ENCODE measurements around the gene ANKRD6.

Gene ANKRD6

DNA sequence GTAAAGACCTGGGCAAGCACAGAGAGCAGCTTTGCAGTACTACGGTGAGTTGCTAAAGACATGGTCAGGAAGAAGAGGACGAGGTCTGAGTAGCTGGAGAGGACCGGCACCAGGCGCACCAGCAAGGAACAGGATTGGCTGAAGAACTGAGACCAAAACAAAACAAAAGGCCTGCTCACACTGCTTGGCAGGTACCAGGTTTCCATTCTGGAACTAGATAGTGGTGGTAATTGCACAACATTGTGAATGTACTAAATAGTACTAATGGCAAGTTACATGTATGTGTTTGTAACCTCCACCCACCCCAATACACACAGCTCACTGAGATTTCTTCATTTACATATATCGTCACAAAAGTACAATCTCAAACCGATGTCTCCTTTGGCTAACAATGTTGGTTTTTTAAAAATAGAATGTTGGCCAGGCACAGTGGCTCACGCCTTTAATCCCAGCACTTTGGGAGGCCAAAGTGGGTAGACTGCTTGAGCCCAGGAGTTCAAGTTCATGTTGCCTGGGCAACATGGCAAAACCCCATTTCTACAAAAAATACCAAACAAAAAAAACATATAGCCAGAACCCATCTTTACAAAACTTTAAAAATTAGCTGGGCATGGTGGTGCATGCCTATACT is 238.1 kb downstream of the ANKRD6 start:
- Histone ChIP-seq H3K27ac (ENCODE audit: low read length) (no peak overlapping the region), H3K36me3 (ENCODE audit: control insufficient read depth in 2 of 2, insufficient read depth in 2 of 2, low read length in 2 of 2) (peaks cover 45 to 50% of the 10 kb centered on the region in 2 donors), H3K27me3 (ENCODE audit: control insufficient read depth in 1 of 2, insufficient read depth in 2 of 2, low read length in 2 of 2) (no peaks in the 10 kb centered on the region), H3K4me3 (ENCODE audit: low read length in 2 of 2) (no peak overlapping the region), H3K9ac (ENCODE audit: low read length in 2 of 2) (no peak overlapping the region), H3K4me1 (ENCODE audit: control insufficient read depth, insufficient read depth, low read length) (peaks cover 3% of the 10 kb centered on the region), H3K9me3 (ENCODE audit: control insufficient read depth in 2 of 2, low read length in 2 of 2) (no peaks in the 10 kb centered on the region)

DNA sequence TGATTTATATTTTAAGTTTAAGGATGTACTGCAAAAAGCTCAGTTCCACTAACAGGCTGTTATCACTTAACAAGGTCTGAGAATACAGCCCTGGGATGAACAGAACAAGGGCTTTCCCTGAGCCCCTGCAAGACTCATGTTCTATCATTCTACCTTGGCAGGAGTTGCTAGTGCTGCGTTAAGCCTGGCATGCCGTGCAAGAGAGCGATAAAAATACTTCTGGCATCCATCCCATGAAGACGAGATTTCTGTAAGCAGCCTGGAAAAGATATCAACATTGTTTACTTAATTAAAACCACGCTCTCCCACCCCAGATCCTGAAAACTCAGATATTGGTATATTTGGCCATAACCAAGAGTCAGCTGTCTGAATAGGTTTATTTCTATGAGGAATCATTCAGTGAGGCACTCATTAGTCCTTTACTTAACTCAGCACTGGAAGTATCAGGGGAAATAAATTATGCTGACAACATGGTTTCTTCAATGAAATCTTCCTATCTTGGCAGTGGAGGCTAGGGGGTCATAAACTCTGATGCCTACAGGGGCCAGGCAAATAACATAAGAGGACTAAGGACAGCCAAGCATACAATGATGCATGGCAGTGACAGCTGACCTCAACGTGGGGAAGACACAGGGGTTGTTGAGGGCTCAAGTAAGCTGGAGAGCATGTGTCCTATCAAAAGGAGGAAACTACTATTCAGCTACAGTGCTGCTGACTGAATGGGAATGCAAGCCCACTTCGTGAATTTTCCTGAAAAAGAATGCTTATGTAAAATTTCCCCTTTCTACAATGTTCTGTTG is 243.2 kb downstream of the ANKRD6 start:
- no peak overlapping the region for H3K4me3 ChIP-seq (ENCODE audit: low read length in 2 of 2)
- H3K36me3 ChIP-seq (ENCODE audit: control insufficient read depth in 2 of 2, insufficient read depth in 2 of 2, low read length in 2 of 2) = peaks cover 68 to 69% of the 10 kb centered on the region in 2 donors
- H3K9me3 ChIP-seq (ENCODE audit: control insufficient read depth in 2 of 2, low read length in 2 of 2) = no peaks in the 10 kb centered on the region
- no peak overlapping the region for H3K9ac ChIP-seq (ENCODE audit: low read length in 2 of 2)
- H3K27me3 ChIP-seq (ENCODE audit: control insufficient read depth in 1 of 2, insufficient read depth in 2 of 2, low read length in 2 of 2) = no peaks in the 10 kb centered on the region
- H3K27ac ChIP-seq (ENCODE audit: low read length) = no peak overlapping the region
- H3K4me1 ChIP-seq (ENCODE audit: control insufficient read depth, insufficient read depth, low read length) = peaks cover 3% of the 10 kb centered on the region

DNA sequence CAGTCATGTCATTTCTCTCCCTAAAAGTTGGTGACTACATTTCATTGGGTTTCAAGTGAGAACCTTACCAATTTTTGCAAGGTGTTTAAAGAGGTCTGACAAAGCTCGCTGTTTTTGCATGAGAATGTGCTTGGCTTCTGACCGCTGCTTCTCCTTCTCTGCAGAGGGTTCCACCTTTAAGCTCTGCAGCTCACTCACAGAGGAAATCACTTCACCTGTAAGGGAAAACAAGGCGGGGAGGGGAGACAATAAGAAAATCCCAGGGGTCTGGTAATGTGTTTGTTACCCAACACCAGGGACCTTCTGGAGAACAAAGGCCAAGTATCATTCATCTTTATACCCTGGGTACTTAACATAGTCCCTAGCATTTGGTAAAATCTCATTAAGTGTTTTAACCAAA is 245.6 kb downstream of the ANKRD6 start:
- Histone ChIP-seq H3K9me3 (ENCODE audit: control insufficient read depth in 2 of 2, low read length in 2 of 2) (no peaks in the 10 kb centered on the region), H3K36me3 (ENCODE audit: control insufficient read depth in 2 of 2, insufficient read depth in 2 of 2, low read length in 2 of 2) (peaks cover 61 to 66% of the 10 kb centered on the region in 2 donors), H3K9ac (ENCODE audit: low read length in 2 of 2) (no peak overlapping the region), H3K4me3 (ENCODE audit: low read length in 2 of 2) (no peak overlapping the region), H3K27me3 (ENCODE audit: control insufficient read depth in 1 of 2, insufficient read depth in 2 of 2, low read length in 2 of 2) (no peaks in the 10 kb centered on the region), H3K27ac (ENCODE audit: low read length) (no peak overlapping the region), H3K4me1 (ENCODE audit: control insufficient read depth, insufficient read depth, low read length) (peaks cover 3% of the 10 kb centered on the region)

DNA sequence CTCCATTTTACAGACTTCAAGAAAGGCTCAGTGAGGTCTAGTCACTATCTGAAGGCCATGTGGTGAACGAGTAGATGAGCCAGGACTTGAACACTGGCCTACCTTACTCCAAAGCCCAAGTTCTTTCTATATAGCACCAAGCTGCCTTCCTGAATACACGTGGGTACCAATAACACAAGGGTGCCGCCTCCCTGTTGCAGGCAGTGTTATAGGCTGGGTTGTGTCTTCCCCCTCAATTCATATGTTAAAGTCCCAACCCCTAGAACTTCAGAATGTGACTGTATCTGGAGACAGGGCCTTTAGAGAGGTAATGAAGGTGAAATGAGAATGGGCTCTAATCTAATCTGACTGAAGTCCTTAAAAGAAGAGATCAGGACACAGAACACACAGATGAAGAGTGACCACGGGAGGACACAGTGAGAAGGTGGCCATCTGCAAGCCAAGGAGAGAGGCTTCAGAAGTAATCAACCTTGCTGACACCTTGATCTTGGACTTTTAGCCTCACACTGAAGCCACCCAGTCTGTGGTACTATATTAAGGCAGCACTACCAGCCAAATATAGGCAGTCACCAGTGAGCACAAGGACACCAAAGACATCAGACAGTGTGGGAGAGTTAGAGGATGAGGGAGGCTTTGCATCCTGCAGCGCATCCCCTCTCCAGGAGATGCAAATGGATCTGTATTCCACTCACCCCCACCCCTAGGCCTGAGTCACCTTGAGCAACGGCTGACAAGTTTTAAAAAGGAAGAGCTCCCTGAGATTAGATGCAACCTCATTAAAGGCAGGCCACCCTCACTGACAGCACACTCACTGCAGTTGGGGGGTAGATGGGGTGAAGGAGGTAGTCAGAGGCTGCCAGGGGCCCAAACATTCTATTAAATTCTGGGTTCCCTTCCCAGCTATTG is 246.5 kb downstream of the ANKRD6 start:
- H3K9ac ChIP-seq (ENCODE audit: low read length in 2 of 2) = no peak overlapping the region
- H3K27ac ChIP-seq (ENCODE audit: low read length) = no peak overlapping the region
- no peaks in the 10 kb centered on the region for H3K27me3 ChIP-seq (ENCODE audit: control insufficient read depth in 1 of 2, insufficient read depth in 2 of 2, low read length in 2 of 2)
- H3K4me3 ChIP-seq (ENCODE audit: low read length in 2 of 2) = no peak overlapping the region
- H3K4me1 ChIP-seq (ENCODE audit: control insufficient read depth, insufficient read depth, low read length) = peaks cover 3% of the 10 kb centered on the region
- H3K36me3 ChIP-seq (ENCODE audit: control insufficient read depth in 2 of 2, insufficient read depth in 2 of 2, low read length in 2 of 2) = peaks cover 58 to 62% of the 10 kb centered on the region in 2 donors
- H3K9me3 ChIP-seq (ENCODE audit: control insufficient read depth in 2 of 2, low read length in 2 of 2) = no peaks in the 10 kb centered on the region

DNA sequence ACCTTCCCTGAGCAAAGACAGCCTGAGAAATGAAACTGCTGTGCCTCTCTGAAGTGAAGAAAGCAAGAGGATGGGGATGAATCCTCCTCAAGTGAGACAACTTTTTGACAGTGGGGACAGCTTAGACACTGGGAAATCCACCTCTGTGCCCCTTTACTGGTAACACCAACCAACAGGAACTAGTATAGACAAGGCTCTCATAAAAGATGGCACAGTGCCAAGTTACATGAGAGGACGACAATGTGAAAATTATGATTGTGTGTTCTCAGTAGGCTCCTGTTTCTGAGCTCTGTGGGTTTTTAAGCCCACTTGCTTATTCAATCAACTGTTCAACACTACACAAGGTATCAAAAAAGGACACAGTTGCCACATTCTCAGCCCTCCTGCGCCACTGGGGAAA is 247.2 kb downstream of the ANKRD6 start:
- H3K4me1 ChIP-seq (ENCODE audit: control insufficient read depth, insufficient read depth, low read length) = peaks cover 3% of the 10 kb centered on the region
- peaks cover 58 to 59% of the 10 kb centered on the region in 2 donors for H3K36me3 ChIP-seq (ENCODE audit: control insufficient read depth in 2 of 2, insufficient read depth in 2 of 2, low read length in 2 of 2)
- H3K4me3 ChIP-seq (ENCODE audit: low read length in 2 of 2) = no peak overlapping the region
- no peak overlapping the region for H3K27ac ChIP-seq (ENCODE audit: low read length)
- H3K27me3 ChIP-seq (ENCODE audit: control insufficient read depth in 1 of 2, insufficient read depth in 2 of 2, low read length in 2 of 2) = no peaks in the 10 kb centered on the region
- no peak overlapping the region for H3K9ac ChIP-seq (ENCODE audit: low read length in 2 of 2)
- no peaks in the 10 kb centered on the region for H3K9me3 ChIP-seq (ENCODE audit: control insufficient read depth in 2 of 2, low read length in 2 of 2)

DNA sequence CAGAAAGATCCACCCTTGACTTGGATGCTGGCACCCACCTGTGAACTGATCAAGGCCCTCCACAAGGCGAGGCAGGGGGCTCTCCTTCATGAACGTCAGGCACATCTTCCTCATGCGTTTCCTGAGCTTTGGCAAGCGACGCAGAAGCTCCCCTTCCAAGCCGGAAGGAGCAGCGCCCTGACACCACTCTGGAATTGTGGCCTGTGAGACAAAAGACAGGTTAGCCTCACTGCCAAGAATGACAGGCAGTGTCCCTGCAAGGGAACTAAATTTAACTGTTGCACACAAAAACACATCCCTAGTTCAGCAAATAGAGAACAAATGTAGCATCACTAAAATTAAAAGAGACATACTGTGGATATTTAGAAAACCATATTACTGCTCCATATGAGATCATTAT is 247.6 kb downstream of the ANKRD6 start:
- no peak overlapping the region for H3K4me3 ChIP-seq (ENCODE audit: low read length in 2 of 2)
- H3K27me3 ChIP-seq (ENCODE audit: control insufficient read depth in 1 of 2, insufficient read depth in 2 of 2, low read length in 2 of 2) = no peaks in the 10 kb centered on the region
- H3K27ac ChIP-seq (ENCODE audit: low read length) = no peak overlapping the region
- no peak overlapping the region for H3K9ac ChIP-seq (ENCODE audit: low read length in 2 of 2)
- H3K36me3 ChIP-seq (ENCODE audit: control insufficient read depth in 2 of 2, insufficient read depth in 2 of 2, low read length in 2 of 2) = peaks cover 58 to 59% of the 10 kb centered on the region in 2 donors
- peaks cover 3% of the 10 kb centered on the region for H3K4me1 ChIP-seq (ENCODE audit: control insufficient read depth, insufficient read depth, low read length)
- no peaks in the 10 kb centered on the region for H3K9me3 ChIP-seq (ENCODE audit: control insufficient read depth in 2 of 2, low read length in 2 of 2)

DNA sequence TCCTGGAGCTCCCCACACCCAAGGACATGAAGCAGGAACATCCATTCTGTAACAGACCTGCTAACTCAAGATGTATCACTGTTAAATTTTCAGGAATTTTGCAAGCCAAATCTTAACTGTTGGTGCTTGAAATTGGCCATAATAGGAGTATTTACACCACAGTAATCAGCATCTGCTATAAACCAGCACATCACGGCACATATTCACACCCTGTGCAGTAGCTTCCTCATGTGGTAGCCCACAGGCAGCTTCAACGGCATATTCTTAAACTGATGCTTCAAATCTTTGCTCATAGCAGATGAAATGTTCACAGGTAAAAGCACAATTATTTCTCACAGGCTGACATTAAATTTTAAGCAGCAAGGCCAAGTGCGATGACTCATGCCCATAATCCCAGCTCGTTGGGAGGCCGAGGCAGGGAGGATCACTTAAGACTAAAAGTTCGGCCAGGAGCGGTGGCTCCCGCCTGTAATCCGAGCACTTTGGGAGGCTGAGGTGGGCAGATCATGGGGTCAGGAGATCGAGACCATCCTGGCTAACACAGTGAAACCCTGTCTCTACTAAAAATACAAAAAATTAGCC is 249.1 kb downstream of the ANKRD6 start:
- Histone ChIP-seq H3K4me3 (ENCODE audit: low read length in 2 of 2) (no peak overlapping the region), H3K27me3 (ENCODE audit: control insufficient read depth in 1 of 2, insufficient read depth in 2 of 2, low read length in 2 of 2) (no peaks in the 10 kb centered on the region), H3K36me3 (ENCODE audit: control insufficient read depth in 2 of 2, insufficient read depth in 2 of 2, low read length in 2 of 2) (peaks cover 54 to 63% of the 10 kb centered on the region in 2 donors), H3K9ac (ENCODE audit: low read length in 2 of 2) (no peak overlapping the region), H3K9me3 (ENCODE audit: control insufficient read depth in 2 of 2, low read length in 2 of 2) (no peaks in the 10 kb centered on the region), H3K4me1 (ENCODE audit: control insufficient read depth, insufficient read depth, low read length) (no peaks in the 10 kb centered on the region), H3K27ac (ENCODE audit: low read length) (no peak overlapping the region)

DNA sequence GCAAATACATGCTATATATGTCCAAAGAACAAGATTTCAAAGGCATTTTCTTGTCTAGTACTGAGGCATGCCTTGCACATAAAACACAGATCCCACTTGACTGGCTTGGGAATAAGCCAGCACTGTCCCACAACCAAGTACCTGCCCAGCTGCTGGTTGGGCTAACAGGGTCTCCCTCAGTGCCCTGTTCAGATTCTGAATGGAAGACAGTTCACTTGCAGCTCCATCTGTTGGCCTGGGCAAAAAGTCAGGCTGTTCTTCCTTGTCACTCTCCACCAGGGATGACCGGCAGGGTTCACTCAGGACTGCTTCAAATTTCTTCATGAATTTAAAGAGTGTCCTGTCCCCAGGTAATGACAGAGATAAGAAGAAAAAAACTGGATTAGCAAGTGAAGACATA is 250.0 kb downstream of the ANKRD6 start:
- no peak overlapping the region for H3K27ac ChIP-seq (ENCODE audit: low read length)
- no peaks in the 10 kb centered on the region for H3K4me1 ChIP-seq (ENCODE audit: control insufficient read depth, insufficient read depth, low read length)
- H3K4me3 ChIP-seq (ENCODE audit: low read length in 2 of 2) = no peak overlapping the region
- H3K36me3 ChIP-seq (ENCODE audit: control insufficient read depth in 2 of 2, insufficient read depth in 2 of 2, low read length in 2 of 2) = peaks cover 60 to 67% of the 10 kb centered on the region in 2 donors
- no peaks in the 10 kb centered on the region for H3K27me3 ChIP-seq (ENCODE audit: control insufficient read depth in 1 of 2, insufficient read depth in 2 of 2, low read length in 2 of 2)
- H3K9me3 ChIP-seq (ENCODE audit: control insufficient read depth in 2 of 2, low read length in 2 of 2) = no peaks in the 10 kb centered on the region
- no peak overlapping the region for H3K9ac ChIP-seq (ENCODE audit: low read length in 2 of 2)
